GM06990 (cell line): ENCODE data around the gene CNST.
"Not testable (repeated sequence)": the region's sequence is repeated elsewhere in the genome, so short reads cannot be mapped to it uniquely, and the experiment has no call there.

Source experiments
- DNase-seq: peaks from one replicate; pipeline ENCODE4 v3.0.0-alpha.2; 2011; ENCODE audit not compliant: insufficient read length; ENCODE audit errors: extremely low read depth
- H3K27me3 ChIP-seq: replicated peaks from 2 replicates; pipeline ENCODE4 v1.6.0; 2011; ENCODE audit warnings: low read length; ENCODE audit not compliant: control insufficient read depth, insufficient read depth
- H3K36me3 ChIP-seq: 2 replicates; pipeline ENCODE4 v1.5.1; 2011; ENCODE audit warnings: low read length; ENCODE audit not compliant: control insufficient read depth, insufficient read depth
- H3K4me3 ChIP-seq: replicated peaks from 2 replicates; pipeline ENCODE4 v1.5.1; 2011; ENCODE audit warnings: low read depth, mild to moderate bottlenecking, control low read depth, low read length
- CTCF ChIP-seq: IDR thresholded peaks from 2 replicates; pipeline ENCODE4 v1.5.1; 2011; ENCODE audit warnings: low read length, control low read depth, mild to moderate bottlenecking, inconsistent platforms; ENCODE audit not compliant: insufficient read depth, poor library complexity, severe bottlenecking

Gene CNST

GRCh38 chr1:246705368-246705767 is 139.1 kb downstream of the CNST start:
- no peaks in the 10 kb centered on the region for H3K36me3 ChIP-seq
- TF ChIP-seq CTCF, result no peak
- DNase-seq, result no peak

GRCh38 chr1:246708166-246708565 is 141.9 kb downstream of the CNST start:
- Histone ChIP-seq H3K36me3 (no peaks in the 10 kb centered on the region), H3K27me3 (no peaks in the 10 kb centered on the region), H3K4me3 (no peak overlapping the region)
- DNase-seq, result no peak
- TF ChIP-seq CTCF, result no peak

More at GRCh38 chr1:246705368-246705767, 139.1 kb downstream of the CNST start:
- Histone ChIP-seq H3K27me3 (no peaks in the 10 kb centered on the region), H3K4me3 (no peak overlapping the region)

- Histone ChIP-seq H3K36me3 (no peaks in the 10 kb centered on the region), H3K4me3 (no peak overlapping the region), H3K27me3 (no peaks in the 10 kb centered on the region)
- no peak for TF ChIP-seq CTCF
- DNase-seq, result no peak
These were observed 142.9 kb downstream of the CNST start for GRCh38 chr1:246709196-246709595.

GRCh38 chr1:246709835-246710234 is 143.6 kb downstream of the CNST start:
- Histone ChIP-seq H3K27me3 (no peaks in the 10 kb centered on the region), H3K36me3 (no peaks in the 10 kb centered on the region), H3K4me3 (no peak overlapping the region)
- no peak for TF ChIP-seq CTCF
- DNase-seq, result no peak

- no peak for TF ChIP-seq CTCF
- Histone ChIP-seq H3K4me3 (no peak overlapping the region), H3K27me3 (no peaks in the 10 kb centered on the region), H3K36me3 (no peaks in the 10 kb centered on the region)
- no peak for DNase-seq
These were observed 145.3 kb downstream of the CNST start for GRCh38 chr1:246711548-246712003.

- not testable (repeated sequence) for H3K27me3 ChIP-seq, DNase-seq, H3K36me3 ChIP-seq, H3K4me3 ChIP-seq
These were observed 146.2 kb downstream of the CNST start for GRCh38 chr1:246712428-246712827.
